Activated naive CD8-positive, alpha-beta T cell (primary cell): Measurements from ENCODE around the gene SLC4A1AP.

Experiments
- H3K27ac Mint-ChIP-seq: one replicate; pipeline ENCODE4 v1.8.0; 2021; ENCODE audit warnings: mixed read lengths
- H3K27me3 Mint-ChIP-seq: one replicate; pipeline ENCODE4 v1.8.0; 2021; ENCODE audit warnings: mixed read lengths
- H3K36me3 Mint-ChIP-seq: one replicate; pipeline ENCODE4 v1.8.0; 2021; ENCODE audit warnings: mixed read lengths
- H3K4me1 Mint-ChIP-seq: one replicate; pipeline ENCODE4 v1.8.0; 2021; ENCODE audit warnings: low read depth, mixed read lengths
- H3K4me3 Mint-ChIP-seq: one replicate; pipeline ENCODE4 v1.8.0; 2021; ENCODE audit warnings: mild to moderate bottlenecking, mixed read lengths
- H3K9me3 Mint-ChIP-seq: one replicate; pipeline ENCODE4 v1.8.0; 2021; ENCODE audit warnings: low read depth, mixed read lengths

The SLC4A1AP gene

GRCh38 chr2:27705851-27706622, 42.3 kb downstream of the SLC4A1AP start:
- H3K4me3 Mint-ChIP-seq: no peak overlapping the region
- H3K27ac Mint-ChIP-seq: peak overlapping the region; percentile 56
- H3K27me3 Mint-ChIP-seq: no peaks in the 10 kb centered on the region
- H3K4me1 Mint-ChIP-seq: peaks cover 5% of the 10 kb centered on the region
- no peaks in the 10 kb centered on the region for H3K9me3 Mint-ChIP-seq
- H3K36me3 Mint-ChIP-seq: no peaks in the 10 kb centered on the region

GRCh38 chr2:27707462-27708256, 44.0 kb downstream of the SLC4A1AP start:
- Mint-ChIP-seq H3K27me3 (no peaks in the 10 kb centered on the region), H3K9me3 (no peaks in the 10 kb centered on the region), H3K4me1 (peaks cover 12% of the 10 kb centered on the region), H3K36me3 (no peaks in the 10 kb centered on the region), H3K27ac (no peak overlapping the region), H3K4me3 (no peak overlapping the region)

GRCh38 chr2:27708257-27708654, 44.6 kb downstream of the SLC4A1AP start:
- no peaks in the 10 kb centered on the region for H3K9me3 Mint-ChIP-seq
- no peak overlapping the region for H3K27ac Mint-ChIP-seq
- H3K4me3 Mint-ChIP-seq: no peak overlapping the region

GRCh38 chr2:27708666-27709065, 45.0 kb downstream of the SLC4A1AP start:
- H3K9me3 Mint-ChIP-seq: no peaks in the 10 kb centered on the region
- H3K4me3 Mint-ChIP-seq: no peak overlapping the region
- H3K27me3 Mint-ChIP-seq: no peaks in the 10 kb centered on the region
- H3K36me3 Mint-ChIP-seq: no peaks in the 10 kb centered on the region
- H3K27ac Mint-ChIP-seq: no peak overlapping the region
- peaks cover 11% of the 10 kb centered on the region for H3K4me1 Mint-ChIP-seq

More at GRCh38 chr2:27708257-27708654, 44.6 kb downstream of the SLC4A1AP start:
- no peaks in the 10 kb centered on the region for H3K27me3 Mint-ChIP-seq
- H3K36me3 Mint-ChIP-seq: no peaks in the 10 kb centered on the region
- peaks cover 12% of the 10 kb centered on the region for H3K4me1 Mint-ChIP-seq

- Mint-ChIP-seq H3K27ac (no peak overlapping the region), H3K36me3 (no peaks in the 10 kb centered on the region), H3K4me1 (peaks cover 10% of the 10 kb centered on the region), H3K4me3 (no peak overlapping the region), H3K9me3 (no peaks in the 10 kb centered on the region), H3K27me3 (no peaks in the 10 kb centered on the region)
Observed at GRCh38 chr2:27709326-27709725, 45.6 kb downstream of the SLC4A1AP start.

- H3K27me3 Mint-ChIP-seq: no peaks in the 10 kb centered on the region
- H3K4me3 Mint-ChIP-seq: no peak overlapping the region
- H3K27ac Mint-ChIP-seq: no peak overlapping the region
- H3K4me1 Mint-ChIP-seq: peaks cover 17% of the 10 kb centered on the region
- no peaks in the 10 kb centered on the region for H3K9me3 Mint-ChIP-seq
- no peaks in the 10 kb centered on the region for H3K36me3 Mint-ChIP-seq
Observed at GRCh38 chr2:27709960-27710575, 46.4 kb downstream of the SLC4A1AP start.

GRCh38 chr2:27710640-27711430, 47.1 kb downstream of the SLC4A1AP start:
- Mint-ChIP-seq H3K4me3 (no peak overlapping the region), H3K27me3 (no peaks in the 10 kb centered on the region), H3K9me3 (no peaks in the 10 kb centered on the region), H3K36me3 (no peaks in the 10 kb centered on the region), H3K4me1 (peaks cover 17% of the 10 kb centered on the region), H3K27ac (no peak overlapping the region)

GRCh38 chr2:27711804-27712203, 48.1 kb downstream of the SLC4A1AP start:
- H3K27me3 Mint-ChIP-seq: peaks cover 2% of the 10 kb centered on the region
- no peaks in the 10 kb centered on the region for H3K36me3 Mint-ChIP-seq
- no peak overlapping the region for H3K4me3 Mint-ChIP-seq

GRCh38 chr2:27712522-27712921, 48.8 kb downstream of the SLC4A1AP start:
- Mint-ChIP-seq H3K27ac (no peak overlapping the region), H3K4me1 (peaks cover 25% of the 10 kb centered on the region), H3K27me3 (peaks cover 6% of the 10 kb centered on the region), H3K9me3 (no peaks in the 10 kb centered on the region), H3K36me3 (no peaks in the 10 kb centered on the region), H3K4me3 (no peak overlapping the region)

More at GRCh38 chr2:27711804-27712203, 48.1 kb downstream of the SLC4A1AP start:
- Mint-ChIP-seq H3K27ac (no peak overlapping the region), H3K4me1 (peaks cover 20% of the 10 kb centered on the region), H3K9me3 (no peaks in the 10 kb centered on the region)

GRCh38 chr2:27713201-27713600, 49.5 kb downstream of the SLC4A1AP start:
- Mint-ChIP-seq H3K27ac (no peak overlapping the region), H3K27me3 (peaks cover 6% of the 10 kb centered on the region), H3K36me3 (no peaks in the 10 kb centered on the region)

GRCh38 chr2:27714053-27714452, 50.4 kb downstream of the SLC4A1AP start:
- H3K27me3 Mint-ChIP-seq: peaks cover 6% of the 10 kb centered on the region
- no peaks in the 10 kb centered on the region for H3K36me3 Mint-ChIP-seq
- no peak overlapping the region for H3K27ac Mint-ChIP-seq
- H3K9me3 Mint-ChIP-seq: no peaks in the 10 kb centered on the region
- peak overlapping the region; percentile 70 for H3K4me3 Mint-ChIP-seq
- H3K4me1 Mint-ChIP-seq: peaks cover 25% of the 10 kb centered on the region

More at GRCh38 chr2:27713201-27713600, 49.5 kb downstream of the SLC4A1AP start:
- H3K9me3 Mint-ChIP-seq: no peaks in the 10 kb centered on the region
- no peak overlapping the region for H3K4me3 Mint-ChIP-seq
- H3K4me1 Mint-ChIP-seq: peaks cover 25% of the 10 kb centered on the region

- Mint-ChIP-seq H3K27ac (no peak overlapping the region), H3K27me3 (peaks cover 9% of the 10 kb centered on the region), H3K9me3 (no peaks in the 10 kb centered on the region)
Observed at GRCh38 chr2:27714851-27715291, 51.2 kb downstream of the SLC4A1AP start.

GRCh38 chr2:27715318-27716210, 51.9 kb downstream of the SLC4A1AP start:
- H3K27ac Mint-ChIP-seq: no peak overlapping the region
- H3K9me3 Mint-ChIP-seq: no peaks in the 10 kb centered on the region
- H3K4me1 Mint-ChIP-seq: peaks cover 35% of the 10 kb centered on the region
- H3K36me3 Mint-ChIP-seq: no peaks in the 10 kb centered on the region
- H3K4me3 Mint-ChIP-seq: peak overlapping the region; percentile 17
- H3K27me3 Mint-ChIP-seq: peaks cover 11% of the 10 kb centered on the region

More at GRCh38 chr2:27714851-27715291, 51.2 kb downstream of the SLC4A1AP start:
- H3K36me3 Mint-ChIP-seq: no peaks in the 10 kb centered on the region
- peak overlapping the region; percentile 70 for H3K4me3 Mint-ChIP-seq
- H3K4me1 Mint-ChIP-seq: peaks cover 28% of the 10 kb centered on the region
